ENCODE data around the gene DPP6. TPM values are rescaled to one million over a fixed set of nuclear protein-coding genes. Genes with fewer than 3 reads are reported as not detected.

Gene DPP6
- total and polyA plus RNA-seq, 2 experiments from 2014 or later = 0.21 TPM; not detected in 1

DNA sequence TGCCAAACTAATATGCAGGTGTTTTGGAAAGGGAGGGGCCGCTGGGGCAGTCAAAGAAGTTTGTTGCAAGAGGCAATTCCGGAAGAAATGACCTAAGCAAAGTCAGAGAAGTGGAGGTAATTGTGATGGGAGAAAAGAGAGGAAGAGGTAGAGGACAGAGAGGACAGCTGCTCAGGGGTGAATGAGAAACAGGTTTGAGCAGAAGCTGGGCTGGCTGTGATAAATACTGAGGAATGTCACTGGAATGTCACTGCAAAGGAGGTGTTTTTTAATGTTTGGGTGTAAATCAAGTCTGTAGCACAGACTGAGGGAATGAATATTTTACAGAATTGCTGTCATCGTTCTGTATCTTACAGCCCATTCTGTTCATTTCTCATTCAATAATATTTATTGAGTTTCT, 207.2 kb downstream of the DPP6 start:
- DNase-seq (ENCODE audit: low read depth in 1 of 2, low spot score in 1 of 2) = no peak
- Histone ChIP-seq H3K27me3 (no peaks in the 10 kb centered on the region), H3K4me3 (no peak overlapping the region), H3K36me3 (no peaks in the 10 kb centered on the region), H3K9me3 (ENCODE audit: low read depth) (no peaks in the 10 kb centered on the region), H3K4me1 (ENCODE audit: low read depth) (no peaks in the 10 kb centered on the region), H3K27ac (no peak overlapping the region)
- TF ChIP-seq, protein P1, sequence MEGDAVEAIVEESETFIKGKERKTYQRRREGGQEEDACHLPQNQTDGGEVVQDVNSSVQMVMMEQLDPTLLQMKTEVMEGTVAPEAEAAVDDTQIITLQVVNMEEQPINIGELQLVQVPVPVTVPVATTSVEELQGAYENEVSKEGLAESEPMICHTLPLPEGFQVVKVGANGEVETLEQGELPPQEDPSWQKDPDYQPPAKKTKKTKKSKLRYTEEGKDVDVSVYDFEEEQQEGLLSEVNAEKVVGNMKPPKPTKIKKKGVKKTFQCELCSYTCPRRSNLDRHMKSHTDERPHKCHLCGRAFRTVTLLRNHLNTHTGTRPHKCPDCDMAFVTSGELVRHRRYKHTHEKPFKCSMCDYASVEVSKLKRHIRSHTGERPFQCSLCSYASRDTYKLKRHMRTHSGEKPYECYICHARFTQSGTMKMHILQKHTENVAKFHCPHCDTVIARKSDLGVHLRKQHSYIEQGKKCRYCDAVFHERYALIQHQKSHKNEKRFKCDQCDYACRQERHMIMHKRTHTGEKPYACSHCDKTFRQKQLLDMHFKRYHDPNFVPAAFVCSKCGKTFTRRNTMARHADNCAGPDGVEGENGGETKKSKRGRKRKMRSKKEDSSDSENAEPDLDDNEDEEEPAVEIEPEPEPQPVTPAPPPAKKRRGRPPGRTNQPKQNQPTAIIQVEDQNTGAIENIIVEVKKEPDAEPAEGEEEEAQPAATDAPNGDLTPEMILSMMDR (IDR thresholded peaks at IDR 0.05; ENCODE audit: low read depth, low read length) = no peak

DNA sequence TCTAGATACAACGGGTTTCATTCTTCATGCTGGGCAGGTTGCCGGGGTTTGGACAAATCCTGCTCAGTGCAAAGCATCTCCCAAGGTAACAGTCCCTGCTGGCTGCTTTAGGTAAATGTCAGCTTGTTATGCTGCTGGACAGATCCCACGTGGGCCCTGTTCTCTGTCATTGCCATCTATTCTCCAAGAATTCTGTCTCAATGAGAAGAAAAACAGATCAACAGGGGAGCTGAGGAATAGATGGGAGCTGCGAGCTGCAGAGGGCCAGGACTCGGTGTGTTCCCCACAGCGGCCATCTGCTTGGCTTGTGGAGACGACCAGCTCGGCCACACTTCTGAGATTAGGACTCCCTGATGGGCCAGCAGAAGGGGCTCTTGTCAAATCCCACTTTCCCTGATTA, 235.2 kb downstream of the DPP6 start:
- no peaks in the 10 kb centered on the region for H3K36me3 ChIP-seq
- no peaks in the 10 kb centered on the region for H3K9me3 ChIP-seq (ENCODE audit: low read depth)
- no peaks in the 10 kb centered on the region for H3K27me3 ChIP-seq
- TF ChIP-seq, protein P1 (IDR thresholded peaks at IDR 0.05; ENCODE audit: low read depth, low read length) = no peak
- peak in 1 of 2 donors; percentile 50 for DNase-seq (ENCODE audit: low read depth in 1 of 2, low spot score in 1 of 2)
- no peak overlapping the region for H3K27ac ChIP-seq
- no peaks in the 10 kb centered on the region for H3K4me1 ChIP-seq (ENCODE audit: low read depth)
- no peak overlapping the region for H3K4me3 ChIP-seq

DNA sequence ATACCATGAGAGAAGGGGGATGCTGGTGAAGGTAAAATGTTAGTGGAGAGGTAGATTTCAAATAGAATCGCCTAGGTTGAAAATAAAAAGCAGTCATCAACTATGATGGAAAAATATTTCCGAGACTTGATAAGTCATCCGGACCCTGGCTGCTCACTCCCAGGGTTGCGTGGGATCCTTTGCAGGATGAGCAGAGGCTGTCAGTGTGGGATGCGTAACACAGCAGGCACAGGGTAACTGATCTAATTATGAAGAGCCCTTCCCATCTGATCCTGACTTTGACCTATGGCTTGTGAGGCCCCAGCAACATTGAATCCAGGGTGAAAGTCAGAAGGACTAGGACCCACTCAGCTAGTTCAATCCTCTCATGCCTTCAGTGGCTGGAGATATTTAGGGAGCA, 236.9 kb downstream of the DPP6 start:
- Histone ChIP-seq H3K36me3 (no peaks in the 10 kb centered on the region), H3K27me3 (no peaks in the 10 kb centered on the region), H3K4me3 (no peak overlapping the region), H3K27ac (no peak overlapping the region), H3K9me3 (ENCODE audit: low read depth) (no peaks in the 10 kb centered on the region), H3K4me1 (ENCODE audit: low read depth) (no peaks in the 10 kb centered on the region)
- TF ChIP-seq, protein P1 (IDR thresholded peaks at IDR 0.05; ENCODE audit: low read depth, low read length) = no peak
- DNase-seq (ENCODE audit: low read depth in 1 of 2, low spot score in 1 of 2) = no peak

DNA sequence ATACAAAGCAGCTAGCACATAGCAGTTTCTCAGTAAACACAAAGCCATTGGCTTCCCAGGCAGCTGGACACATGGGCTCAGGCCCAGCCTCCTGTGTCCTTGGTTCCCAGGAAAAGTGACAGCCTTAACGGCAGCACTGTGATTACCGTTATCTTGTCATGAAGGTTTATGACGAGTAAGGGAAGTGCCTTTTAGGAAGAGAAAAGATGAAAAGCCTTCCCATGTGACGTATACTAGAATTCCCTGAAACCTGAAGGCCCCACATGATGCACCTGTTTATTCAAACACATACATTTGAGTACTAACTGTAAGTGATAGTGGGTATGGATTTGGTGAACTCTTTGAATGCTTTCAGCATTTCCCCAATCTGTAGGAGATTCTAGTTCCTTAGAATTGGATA, 244.2 kb downstream of the DPP6 start:
- no peak for DNase-seq (ENCODE audit: low read depth in 1 of 2, low spot score in 1 of 2)
- Histone ChIP-seq H3K4me1 (ENCODE audit: low read depth) (no peaks in the 10 kb centered on the region), H3K36me3 (no peaks in the 10 kb centered on the region), H3K9me3 (ENCODE audit: low read depth) (no peaks in the 10 kb centered on the region), H3K4me3 (no peak overlapping the region), H3K27ac (no peak overlapping the region), H3K27me3 (no peaks in the 10 kb centered on the region)
- TF ChIP-seq, protein P1 (IDR thresholded peaks at IDR 0.05; ENCODE audit: low read depth, low read length) = no peak

DNA sequence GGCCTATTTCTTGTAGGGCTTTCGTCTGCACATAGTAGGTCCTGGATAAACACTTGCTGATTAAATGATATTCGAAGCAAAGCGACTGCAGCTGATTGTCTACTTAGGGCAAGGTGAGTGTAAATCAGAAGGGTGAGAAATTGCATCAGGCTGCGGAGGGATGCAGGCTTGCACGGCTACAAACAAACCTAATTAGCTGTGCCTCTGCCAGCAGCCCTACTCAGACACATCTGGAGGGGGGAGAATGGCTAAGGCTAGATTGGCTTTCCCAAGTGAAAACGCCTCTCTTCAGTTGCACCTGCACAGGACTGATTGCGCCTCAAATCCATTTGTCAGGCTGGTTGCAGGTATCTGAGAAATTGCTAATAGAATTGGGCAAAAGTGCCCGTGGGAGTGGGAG, 247.5 kb downstream of the DPP6 start:
- H3K9me3 ChIP-seq (ENCODE audit: low read depth) = no peaks in the 10 kb centered on the region
- no peak overlapping the region for H3K4me3 ChIP-seq
- no peaks in the 10 kb centered on the region for H3K4me1 ChIP-seq (ENCODE audit: low read depth)
- H3K36me3 ChIP-seq = no peaks in the 10 kb centered on the region
- peaks cover 11% of the 10 kb centered on the region for H3K27me3 ChIP-seq
- DNase-seq (ENCODE audit: low read depth in 1 of 2, low spot score in 1 of 2) = no peak
- TF ChIP-seq, protein P1 (IDR thresholded peaks at IDR 0.05; ENCODE audit: low read depth, low read length) = no peak
- no peak overlapping the region for H3K27ac ChIP-seq

DNA sequence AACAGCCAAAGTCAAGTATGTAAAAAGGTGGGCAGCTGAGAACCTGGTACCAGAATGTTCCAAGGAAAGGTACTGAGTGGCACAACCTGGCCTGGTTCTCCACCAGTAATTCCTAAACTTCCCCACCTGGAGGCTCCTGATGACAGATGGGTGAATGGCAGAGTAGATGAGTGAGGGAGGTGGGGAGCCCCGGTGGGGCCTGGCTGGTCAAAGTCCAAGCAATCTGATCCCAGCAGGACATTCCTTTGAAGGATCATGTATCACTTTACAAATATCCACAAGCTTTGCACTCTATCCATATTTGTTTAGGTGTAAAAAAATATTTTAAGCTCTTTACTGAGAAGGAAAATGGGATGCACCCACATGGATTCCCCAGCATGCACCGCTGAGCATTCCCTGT, 250.2 kb downstream of the DPP6 start:
- no peak overlapping the region for H3K4me3 ChIP-seq
- peaks cover 38% of the 10 kb centered on the region for H3K27me3 ChIP-seq
- no peak overlapping the region for H3K27ac ChIP-seq
- no peak for DNase-seq (ENCODE audit: low read depth in 1 of 2, low spot score in 1 of 2)
- TF ChIP-seq, protein P1 (IDR thresholded peaks at IDR 0.05; ENCODE audit: low read depth, low read length) = no peak
- no peaks in the 10 kb centered on the region for H3K9me3 ChIP-seq (ENCODE audit: low read depth)
- no peaks in the 10 kb centered on the region for H3K4me1 ChIP-seq (ENCODE audit: low read depth)
- no peaks in the 10 kb centered on the region for H3K36me3 ChIP-seq

All from cardiac muscle cell (in vitro differentiated cells and primary cell).